GM19351 (cell line): ENCODE measurements around the gene GPC3.
A peak's percentile ranks its signal among the peaks of the same experiment; 100 is the strongest.
"Not testable (repeated sequence)": the region's sequence is repeated elsewhere in the genome, so short reads cannot be mapped to it uniquely, and the experiment has no call there.

ENCODE experiments used
- ATAC-seq: cut with Tn5 transposase; IDR thresholded peaks from one replicate; pipeline ENCODE4 v1.9.1; 2021; ENCODE audit warnings: mild to moderate bottlenecking, moderate library complexity; ENCODE audit not compliant: unreplicated experiment

Gene GPC3

DNA sequence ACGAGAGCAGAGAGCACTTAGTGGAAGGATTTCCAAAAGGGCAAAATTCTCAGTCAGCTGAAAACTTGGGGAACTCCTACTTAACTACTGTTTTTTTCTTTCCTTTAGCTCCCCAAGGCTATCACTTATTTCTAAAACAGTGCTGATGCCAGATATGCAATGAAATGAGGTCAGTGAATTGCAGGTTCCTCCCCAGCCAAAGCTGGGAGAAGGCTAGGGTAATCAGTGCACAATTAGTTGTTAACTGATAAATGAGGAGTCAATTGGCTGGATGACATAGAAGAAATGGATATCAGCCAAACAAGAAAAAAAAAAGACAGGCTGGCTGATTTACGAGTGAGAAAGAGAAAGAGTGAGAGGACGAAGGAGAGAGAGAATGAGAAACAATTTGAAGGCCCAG is 195.6 kb downstream of the GPC3 start:
- no peak for ATAC-seq

- ATAC-seq = no peak
These were observed 199.0 kb downstream of the GPC3 start for GRCh38 chrX:133786382-133786781.

DNA sequence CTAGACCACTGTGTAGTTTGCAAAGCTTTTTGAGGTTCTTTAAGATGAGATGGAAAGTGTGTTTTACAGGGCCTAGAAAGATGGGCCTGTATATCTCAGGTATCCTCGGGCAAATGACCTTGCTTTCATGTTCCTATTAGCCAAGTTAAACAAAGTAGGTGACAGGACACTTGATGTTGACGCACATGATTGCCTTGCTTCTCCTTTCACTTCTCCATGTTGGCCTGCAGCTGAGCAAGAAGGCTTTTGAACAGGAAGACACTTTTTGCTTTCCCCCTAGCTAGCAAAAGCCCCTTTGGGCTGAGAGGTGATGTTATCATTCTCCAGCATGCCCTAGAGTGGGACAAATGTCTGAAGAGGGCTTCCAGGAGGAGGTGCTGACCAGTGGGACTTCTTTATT is 202.1 kb downstream of the GPC3 start:
- ATAC-seq = peak; percentile 88

- ATAC-seq = no peak
These were observed 204.2 kb downstream of the GPC3 start for GRCh38 chrX:133781174-133781573.

DNA sequence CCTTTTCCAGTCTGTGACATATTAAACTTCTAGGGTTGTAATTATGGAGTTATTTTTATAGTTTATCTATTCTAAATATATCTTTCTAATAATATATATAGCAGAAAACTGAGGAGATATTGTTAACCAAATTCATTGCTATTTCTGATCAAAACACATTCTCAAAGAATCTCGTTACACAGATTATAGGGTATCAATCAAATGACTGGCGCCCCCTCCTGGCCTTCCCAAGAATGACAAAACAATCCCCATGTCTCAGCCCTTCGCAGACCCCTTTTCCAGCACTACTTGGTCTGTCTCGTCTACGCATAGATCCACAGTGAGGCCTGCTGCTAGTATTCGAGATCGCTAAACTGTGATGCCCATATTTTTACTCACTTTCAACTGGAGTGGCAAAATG is 209.3 kb downstream of the GPC3 start:
- no peak for ATAC-seq

DNA sequence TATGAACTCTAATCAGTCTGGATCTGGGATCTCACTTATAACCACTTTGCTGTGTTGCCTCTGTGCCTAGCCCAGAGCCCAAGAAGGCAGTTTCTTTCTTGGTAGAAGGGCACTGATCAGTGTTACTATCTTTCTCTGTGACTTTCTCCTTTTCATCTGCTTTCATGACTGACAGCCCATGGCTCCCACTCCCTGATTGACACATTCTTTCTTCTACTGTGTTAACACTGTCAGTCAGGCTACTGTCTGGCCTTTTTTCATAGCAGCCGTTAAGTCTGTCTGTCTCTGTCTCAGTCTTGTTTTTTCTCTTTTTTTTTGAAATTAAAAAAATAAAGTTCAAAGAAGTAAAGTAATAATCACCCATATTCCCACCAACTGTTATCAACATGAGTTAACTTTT is 210.6 kb downstream of the GPC3 start:
- no peak for ATAC-seq

GRCh38 chrX:133771086-133771646 is 214.2 kb downstream of the GPC3 start:
- ATAC-seq = no peak

DNA sequence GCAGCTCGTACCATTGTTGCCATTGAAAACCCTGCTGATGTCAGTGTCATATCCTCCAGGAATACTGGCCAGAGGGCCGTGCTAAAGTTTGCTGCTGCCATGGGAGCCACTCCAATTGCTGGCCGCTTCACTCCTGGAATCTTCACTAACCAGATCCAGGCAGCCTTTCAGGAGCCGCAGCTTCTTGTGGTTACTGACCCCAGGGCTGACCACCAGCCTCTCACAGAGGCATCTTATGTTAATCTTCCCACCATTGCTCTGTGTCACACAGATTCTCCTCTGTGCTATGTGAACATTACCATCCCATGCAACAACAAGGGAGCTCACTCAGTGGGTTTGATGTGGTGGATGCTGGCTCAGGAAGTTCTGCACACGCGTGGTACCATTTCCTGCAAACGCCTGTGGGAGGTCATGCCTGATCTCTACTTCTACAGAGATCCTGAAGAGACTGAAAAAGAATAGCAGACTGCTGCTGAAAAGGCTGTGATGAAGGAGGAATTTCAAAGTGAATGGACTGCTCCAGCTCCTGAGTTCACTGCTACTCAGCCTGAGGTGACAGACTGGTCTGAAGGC is 222.3 kb downstream of the GPC3 start:
- ATAC-seq = not testable (repeated sequence)

- no peak for ATAC-seq
These were observed 230.7 kb downstream of the GPC3 start for GRCh38 chrX:133754657-133755056.

DNA sequence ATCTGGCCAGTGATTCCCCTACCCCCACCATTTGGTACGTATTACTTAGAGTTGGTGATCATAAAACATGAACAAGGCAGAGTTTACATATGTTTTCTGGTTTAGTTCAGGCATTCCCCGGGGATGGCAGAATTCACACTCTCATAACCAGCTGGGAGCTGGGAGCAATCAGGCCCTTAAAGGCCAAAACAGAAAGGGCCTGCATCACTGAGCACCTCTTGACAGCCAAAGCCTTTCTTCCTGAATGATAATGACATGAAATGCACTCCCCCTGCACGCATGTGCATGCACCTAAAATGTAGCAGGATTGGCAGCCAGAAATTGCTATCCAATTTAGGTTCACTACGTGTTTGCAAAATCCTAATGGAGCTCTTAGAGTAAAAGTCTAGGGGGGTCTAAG is 235.4 kb downstream of the GPC3 start:
- ATAC-seq = no peak

DNA sequence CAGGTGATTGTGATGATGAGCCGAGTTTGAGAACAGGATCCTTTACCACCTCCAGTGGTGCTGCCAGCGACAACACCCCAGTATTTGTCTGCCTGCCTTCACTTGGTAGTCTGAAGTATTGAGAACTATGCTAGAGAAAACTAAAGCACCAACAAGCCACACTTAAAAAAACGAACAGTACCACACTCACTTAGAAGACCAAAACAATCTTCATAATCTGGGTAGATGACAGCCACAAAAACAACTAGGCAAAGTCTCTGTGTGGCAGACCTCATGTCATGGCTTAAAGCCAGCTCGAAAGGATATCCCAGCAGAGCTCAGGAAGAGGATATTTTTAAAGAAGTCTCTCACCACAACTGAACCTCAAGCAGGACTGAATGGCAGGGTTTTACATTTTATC is 236.0 kb downstream of the GPC3 start:
- ATAC-seq = no peak

- ATAC-seq = no peak
These were observed 238.2 kb downstream of the GPC3 start for GRCh38 chrX:133747196-133747595.

- no peak for ATAC-seq
These were observed 238.8 kb downstream of the GPC3 start for GRCh38 chrX:133746593-133746992.

DNA sequence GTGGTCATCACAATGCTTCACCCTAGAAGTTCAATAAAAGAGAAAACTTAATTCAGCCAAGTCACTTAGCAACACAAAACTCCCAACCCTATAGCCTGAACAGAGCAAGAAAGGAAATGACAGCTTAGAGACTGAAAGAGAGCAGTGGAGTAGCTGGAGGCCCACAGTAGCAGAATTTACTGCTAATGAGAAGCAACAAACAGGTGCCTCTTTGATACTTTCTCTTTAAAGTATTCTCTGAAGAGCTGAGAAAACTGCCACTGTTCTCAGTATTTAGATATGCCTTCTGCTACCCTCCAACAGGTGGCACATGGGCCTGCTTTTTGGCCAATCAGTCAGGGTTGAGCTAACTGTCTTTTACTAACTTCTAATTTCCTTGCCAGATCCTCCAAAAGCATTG is 240.0 kb downstream of the GPC3 start:
- ATAC-seq = no peak

- no peak for ATAC-seq
These were observed 242.6 kb downstream of the GPC3 start for GRCh38 chrX:133742602-133743305.

GRCh38 chrX:133741303-133741702 is 244.1 kb downstream of the GPC3 start:
- ATAC-seq = no peak

GRCh38 chrX:133726642-133727041 is 258.8 kb downstream of the GPC3 start:
- ATAC-seq = no peak

DNA sequence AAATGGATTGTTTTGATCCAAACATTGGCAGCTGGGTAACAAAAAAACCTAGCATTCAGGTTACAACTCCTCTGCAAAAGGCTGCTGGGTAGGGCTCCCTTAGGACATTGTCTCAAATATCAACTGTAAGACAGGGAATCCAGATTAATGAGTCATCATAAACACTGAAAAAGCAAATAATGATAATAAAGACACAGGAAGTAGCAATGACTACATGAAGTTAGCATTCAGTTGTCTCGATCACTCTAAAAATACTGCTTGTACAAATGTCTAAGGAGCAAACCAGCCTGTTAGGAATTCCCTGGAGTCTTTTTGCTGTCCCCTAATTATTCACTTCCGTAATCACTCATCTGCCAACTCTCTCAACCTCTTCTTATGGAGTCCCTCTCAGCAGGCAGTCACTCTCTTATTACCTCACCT is 259.2 kb downstream of the GPC3 start:
- ATAC-seq = no peak

- no peak for ATAC-seq
These were observed 261.5 kb downstream of the GPC3 start for GRCh38 chrX:133723930-133724329.

- ATAC-seq = peak; percentile 75
These were observed 262.6 kb downstream of the GPC3 start for GRCh38 chrX:133722756-133723155.

- not testable (repeated sequence) for ATAC-seq
These were observed 265.1 kb downstream of the GPC3 start for GRCh38 chrX:133720269-133720668.

DNA sequence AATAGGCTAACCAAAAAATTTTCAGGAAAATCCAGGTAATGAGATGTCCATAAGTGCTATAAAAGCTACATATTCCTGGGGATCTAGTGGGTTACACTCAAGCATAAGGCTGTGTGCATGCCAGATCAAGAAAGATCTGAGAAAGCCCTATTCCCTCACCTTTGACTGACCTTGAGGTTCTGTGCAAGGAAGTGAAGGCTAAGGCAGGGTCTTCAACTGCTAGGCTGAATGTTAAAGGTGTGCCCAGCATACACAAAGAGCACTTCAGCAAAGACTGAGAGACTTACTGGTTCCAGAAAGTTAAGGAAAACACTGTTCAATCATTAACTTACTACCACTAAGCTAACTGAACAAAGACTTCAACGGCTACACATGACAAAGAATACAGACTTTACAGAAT is 269.7 kb downstream of the GPC3 start:
- ATAC-seq = no peak

DNA sequence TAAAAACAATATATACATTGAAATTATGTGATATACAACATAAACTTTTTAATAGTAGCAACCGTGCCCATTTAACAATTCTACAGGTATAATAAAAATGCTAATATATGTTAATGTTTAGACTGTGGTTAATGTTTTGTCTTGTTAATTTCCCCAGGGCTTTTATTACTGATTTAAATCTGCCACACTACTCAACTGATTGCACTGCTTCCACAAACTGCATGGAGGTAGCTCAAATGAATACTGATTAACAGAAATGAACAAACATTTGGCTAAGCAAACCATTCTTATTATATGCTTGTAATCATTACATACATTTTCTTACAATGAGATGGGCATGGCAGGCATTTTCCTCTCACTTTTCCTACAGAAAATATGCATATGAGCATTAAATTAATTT is 275.9 kb downstream of the GPC3 start:
- no peak for ATAC-seq
